GM12801 (cell line): ENCODE results near the gene AMBRA1.

Experiments
- CTCF ChIP-seq: IDR thresholded peaks from one replicate; pipeline ENCODE4 v1.5.1; 2011; ENCODE audit warnings: control low read depth; ENCODE audit not compliant: insufficient read length; ENCODE audit errors: extremely low read depth

The AMBRA1 gene

DNA sequence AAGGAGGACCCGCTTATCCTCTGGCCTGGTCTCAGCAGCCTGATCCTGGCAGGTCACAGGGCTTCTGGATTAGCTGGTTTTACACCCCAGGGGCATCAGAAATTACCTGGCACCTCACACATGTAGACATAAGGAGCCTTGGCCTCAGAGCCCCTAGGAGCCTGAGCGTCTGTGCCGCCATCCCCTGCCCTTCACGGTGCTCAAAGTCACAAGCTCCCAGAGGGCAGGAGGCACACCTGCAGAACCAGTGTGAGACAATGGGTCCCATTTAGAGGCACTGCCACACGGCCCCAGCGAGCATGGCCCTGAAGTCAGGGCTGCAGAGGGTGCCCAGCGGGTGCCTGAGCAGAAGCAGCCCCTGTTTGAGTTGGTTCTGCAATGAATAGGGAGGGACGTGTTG lies 242.7 kb downstream of the AMBRA1 start:
- TF ChIP-seq CTCF, result no peak

- TF ChIP-seq CTCF, result no peak
Measured at GRCh38 chr11:46350695-46351094, 243.1 kb downstream of the AMBRA1 start.

GRCh38 chr11:46348566-46349401 lies 245.0 kb downstream of the AMBRA1 start:
- no peak for TF ChIP-seq CTCF

GRCh38 chr11:46347637-46348311 lies 246.0 kb downstream of the AMBRA1 start:
- TF ChIP-seq CTCF, result no peak

DNA sequence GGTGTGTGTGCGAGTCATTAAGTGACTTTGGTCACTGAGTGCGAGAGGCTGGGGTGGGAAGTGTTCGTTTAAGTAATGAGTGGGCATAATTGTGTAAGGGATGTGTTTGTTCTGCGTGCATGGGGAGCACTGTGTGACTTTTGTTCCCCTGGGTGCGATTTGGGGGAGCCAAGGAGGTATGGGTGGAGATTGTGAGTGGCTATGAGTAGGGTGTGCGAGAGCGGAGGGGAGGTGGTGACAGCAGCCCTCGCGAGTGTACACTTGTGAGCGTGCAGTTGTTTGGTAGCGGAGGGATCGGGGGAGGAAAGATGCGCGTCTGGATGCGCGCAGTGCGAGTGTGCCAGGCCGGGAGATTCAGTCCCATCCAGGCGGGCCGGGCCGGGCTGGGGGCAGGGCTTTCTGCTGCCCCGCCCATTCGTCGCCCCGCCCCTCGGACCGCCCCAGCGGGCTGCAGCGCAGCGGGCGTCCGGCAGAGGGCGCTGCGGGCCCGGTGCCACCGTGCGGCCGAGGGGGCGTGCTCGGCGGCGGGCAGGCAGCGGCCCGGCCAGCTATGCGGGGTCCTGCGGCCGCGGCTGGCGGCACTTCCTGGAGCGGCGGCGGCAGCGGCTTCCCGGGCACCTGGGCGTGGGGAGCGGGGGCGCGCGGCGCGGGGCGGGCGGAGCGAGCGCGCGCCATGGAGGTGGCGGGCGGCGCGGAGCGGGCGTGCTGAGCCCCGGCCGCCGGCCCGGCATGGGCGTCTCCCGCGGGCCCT lies 246.8 kb downstream of the AMBRA1 start, which contains the start of gene DGKZ:
Gene DGKZ (plus strand): TSS at position 578 of the 751 bp plus-strand sequence. CDS start 197 bp downstream, outside the sequence.
- TF ChIP-seq CTCF, result no peak
